Measurements from ENCODE around the gene IL17REL.

The IL17REL gene

DNA sequence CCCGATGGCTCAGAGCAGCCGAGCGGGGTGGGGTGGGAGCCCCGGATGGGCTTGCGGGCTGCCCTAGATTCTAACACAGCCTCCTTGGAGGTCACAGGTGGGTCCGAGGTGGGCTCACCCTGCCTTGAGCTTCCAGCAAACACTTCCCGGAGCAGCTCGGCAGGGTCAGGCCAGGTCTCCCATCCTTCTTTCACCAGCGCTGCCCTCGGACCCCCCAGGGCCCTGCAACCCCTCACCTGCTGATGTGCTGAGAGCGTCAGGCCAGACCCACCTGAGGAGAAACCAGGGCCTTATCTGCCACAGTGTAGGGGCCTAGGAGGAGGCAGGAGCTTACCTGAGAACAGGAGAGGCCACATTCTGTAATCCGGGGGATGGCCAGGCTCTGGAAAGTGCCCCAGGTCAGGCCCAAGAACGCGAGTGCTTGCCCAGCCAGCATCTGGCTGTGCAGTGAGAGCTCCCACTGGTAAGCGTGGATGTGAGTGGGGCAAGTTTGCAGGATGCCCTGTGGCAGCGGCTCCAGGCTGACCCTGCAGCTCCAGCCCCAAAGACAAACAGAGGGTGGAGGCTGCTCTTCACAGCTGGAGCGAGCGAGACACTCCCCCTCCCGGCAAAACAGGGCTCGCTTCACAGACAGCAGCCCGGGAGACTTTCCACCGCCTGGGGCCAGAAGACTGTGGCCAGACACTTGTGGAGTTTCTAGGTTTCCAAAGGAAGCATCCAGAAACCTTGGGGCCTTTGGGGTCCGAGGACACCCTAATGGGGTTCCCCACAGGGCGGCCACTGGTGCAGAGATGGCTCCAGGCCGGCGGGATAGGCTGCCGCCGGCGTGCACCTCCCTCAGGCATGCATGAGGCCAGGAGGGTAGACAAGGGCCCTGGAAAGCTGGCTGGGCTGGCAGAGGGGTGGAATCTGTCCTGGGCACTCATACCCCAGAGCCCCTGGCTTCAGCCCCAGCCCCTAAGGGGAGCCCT, at the start of gene IL17REL:
Gene IL17REL, minus strand, starts transcription at position 555 of the 971 bp plus-strand sequence. Its CDS starts 119 bp downstream, at position 436.
- DNase-seq, result no peak

DNA sequence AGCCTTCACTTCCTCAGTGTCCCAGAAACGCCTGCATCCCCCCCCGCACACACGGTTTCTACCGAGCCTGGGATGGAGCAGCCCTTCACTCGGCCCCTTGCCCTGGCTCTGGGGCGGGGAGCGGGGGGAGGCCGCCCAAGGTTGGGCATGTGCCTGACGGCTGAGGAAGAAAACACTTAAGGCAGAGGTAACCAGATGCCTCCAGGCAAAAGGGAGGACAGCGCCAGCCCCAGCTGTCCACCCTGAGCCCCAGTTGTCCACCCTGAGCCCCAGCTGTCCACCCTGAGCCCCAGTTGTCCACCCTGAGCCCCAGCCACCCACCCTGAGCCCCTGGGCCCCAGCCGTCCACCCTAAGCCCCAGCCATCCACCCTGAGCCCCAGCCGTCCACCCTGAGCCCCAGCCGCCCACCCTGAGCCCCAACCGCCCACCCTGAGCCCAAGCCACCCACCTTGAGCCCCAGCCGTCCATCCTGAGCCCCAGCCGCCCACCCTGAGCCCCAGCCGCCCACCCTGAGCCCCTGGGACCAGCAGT, 49.3 kb upstream of the IL17REL start:
- DNase-seq, result no peak

DNA sequence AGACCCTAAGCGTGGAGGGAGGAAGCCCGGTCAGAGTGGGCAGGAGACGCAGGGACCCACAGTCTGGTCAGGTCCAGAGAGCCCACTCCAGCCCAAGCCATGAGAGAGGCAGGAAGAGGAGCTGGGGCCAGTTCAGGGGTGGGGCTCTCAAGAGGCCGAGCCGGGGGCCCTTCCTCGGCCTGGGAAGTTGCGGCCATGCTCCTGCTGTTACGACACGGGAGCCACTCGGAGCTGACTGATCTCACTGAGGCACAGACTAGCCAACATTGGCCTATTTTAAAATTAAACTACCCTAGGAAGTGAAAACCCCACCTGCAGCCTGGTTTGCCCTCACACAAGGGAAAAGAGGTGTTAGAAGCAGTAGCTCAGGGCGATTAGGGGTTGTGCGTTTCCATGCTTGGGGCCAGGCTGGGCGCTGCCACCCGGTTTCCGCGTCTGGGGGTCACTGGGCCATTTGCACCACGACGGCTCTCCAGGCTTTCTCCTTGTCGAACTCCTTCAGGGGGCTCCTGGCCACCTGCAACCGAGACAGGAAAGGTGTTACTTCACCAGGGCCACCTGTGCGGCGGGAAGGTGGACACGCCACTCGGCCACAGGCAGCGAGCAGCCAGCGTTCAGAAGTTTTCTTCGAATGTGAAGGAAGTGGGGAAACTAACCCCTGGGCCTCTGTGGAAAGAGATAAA, 48.7 kb upstream of the IL17REL start:
- no peak for DNase-seq

DNA sequence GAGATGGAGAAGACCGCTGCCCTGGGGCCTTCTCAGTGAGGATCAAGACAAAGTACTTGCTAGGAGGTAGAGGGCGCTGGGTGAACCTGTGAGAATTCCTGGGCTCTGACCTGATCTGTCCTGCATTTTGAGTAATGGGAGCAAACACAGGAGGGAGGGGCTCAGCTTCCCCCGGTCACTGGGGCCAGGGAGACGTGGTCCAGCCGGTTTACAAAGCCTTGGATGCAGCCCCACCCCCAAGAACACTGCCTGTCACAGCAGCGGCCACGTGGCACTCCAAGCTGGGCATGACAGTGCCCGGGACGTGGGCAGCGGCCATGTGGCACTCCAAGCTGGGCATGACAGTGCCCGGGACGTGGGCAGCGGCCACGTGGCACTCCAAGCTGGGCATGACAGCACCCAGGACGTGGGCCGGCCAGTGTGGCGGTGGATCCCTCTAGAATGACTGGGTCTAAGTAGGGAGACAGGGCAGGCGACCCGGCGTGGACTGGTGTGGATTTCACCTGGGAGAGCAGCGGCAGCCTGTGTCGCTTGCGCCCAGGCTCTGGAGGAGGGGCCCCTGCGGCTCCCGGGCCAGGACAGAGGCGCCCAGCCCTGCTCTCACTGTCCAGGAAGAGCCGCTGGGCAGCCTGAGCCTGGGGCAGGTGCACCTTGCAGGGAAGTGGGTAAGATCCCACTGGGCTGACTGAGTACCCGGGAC, 48.0 kb upstream of the IL17REL start:
- no peak for DNase-seq

GRCh38 chr22:50059881-50060262, 47.3 kb upstream of the IL17REL start:
- DNase-seq, result no peak

- peak; percentile 31 for DNase-seq
These were observed 46.6 kb upstream of the IL17REL start for GRCh38 chr22:50058906-50059880.

DNA sequence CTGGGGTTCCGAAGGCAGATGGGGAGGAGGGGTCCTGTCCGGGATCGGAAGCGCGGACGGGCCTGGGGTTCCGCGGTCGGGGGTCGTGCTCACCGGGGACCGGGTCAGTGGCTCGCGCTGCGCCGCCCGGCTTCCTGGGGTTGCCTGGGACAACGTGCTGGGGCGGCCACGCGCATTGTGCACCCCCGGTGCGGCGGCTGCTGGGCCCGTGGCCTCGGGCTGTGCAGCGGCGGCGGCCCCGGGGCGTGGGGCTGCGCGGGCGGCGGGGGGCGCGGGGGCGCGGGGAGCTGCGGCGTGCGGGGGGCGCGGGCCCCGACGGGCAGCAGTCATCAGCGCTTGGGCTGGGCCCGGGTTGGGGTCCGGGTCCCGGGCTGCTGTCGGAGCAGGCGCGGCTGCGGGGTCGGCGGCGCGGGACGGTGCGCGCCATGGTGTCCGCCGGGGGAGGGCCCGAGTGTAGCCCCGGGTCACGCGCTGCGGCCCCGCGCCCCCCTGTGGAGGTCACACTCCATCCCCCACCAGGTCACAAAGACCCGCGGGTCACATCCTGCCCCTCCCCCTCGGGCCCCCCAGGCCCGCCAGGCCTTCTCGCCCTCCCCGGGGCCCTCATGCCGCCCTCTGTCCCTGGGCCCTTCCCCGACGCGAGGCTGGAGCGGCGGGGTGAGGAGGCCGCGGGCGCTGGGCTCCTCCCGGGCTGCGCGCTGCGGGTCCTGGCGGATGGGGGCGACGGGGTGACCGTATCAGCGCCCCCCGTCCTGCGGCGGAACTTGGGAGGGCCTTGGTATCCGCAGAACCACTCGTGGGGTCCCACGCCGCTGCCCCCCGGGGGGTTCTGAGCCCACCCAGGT, 45.7 kb upstream of the IL17REL start, which contains the start of gene TTLL8:
Gene TTLL8, minus strand, starts transcription at position 238 of the 845 bp plus-strand sequence.
- DNase-seq, result no peak

- DNase-seq, result no peak
These were observed 44.9 kb upstream of the IL17REL start for GRCh38 chr22:50057278-50058060.

- no peak for DNase-seq
These were observed 43.8 kb upstream of the IL17REL start for GRCh38 chr22:50056214-50056972.

DNA sequence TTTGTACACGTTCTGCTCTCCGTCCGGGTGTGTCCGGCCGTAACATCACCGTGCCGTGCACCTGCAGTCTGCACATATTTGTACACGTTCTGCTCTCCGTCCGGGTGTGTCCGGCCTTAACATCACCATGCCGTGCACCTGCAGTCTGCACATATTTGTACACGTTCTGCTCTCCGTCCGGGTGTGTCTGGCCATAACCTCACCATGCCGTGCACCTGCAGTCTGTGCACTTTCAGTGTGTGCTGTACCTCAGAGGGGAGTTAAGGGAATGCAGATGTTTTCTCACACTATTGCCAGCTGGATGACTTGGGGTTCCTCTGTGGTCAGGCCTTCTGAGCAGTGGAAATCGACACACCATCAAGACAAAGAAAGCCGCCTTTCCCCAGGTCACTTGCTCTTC, 41.3 kb upstream of the IL17REL start:
- no peak for DNase-seq

GRCh38 chr22:50051930-50052329, 39.4 kb upstream of the IL17REL start:
- DNase-seq, result no peak

- no peak for DNase-seq
These were observed 37.0 kb upstream of the IL17REL start for GRCh38 chr22:50049299-50050195.

GRCh38 chr22:50048836-50049235, 36.3 kb upstream of the IL17REL start:
- no peak for DNase-seq

- no peak for DNase-seq
These were observed 35.6 kb upstream of the IL17REL start for GRCh38 chr22:50048061-50048765.

GRCh38 chr22:50047346-50047745, 34.8 kb upstream of the IL17REL start:
- no peak for DNase-seq

- no peak for DNase-seq
These were observed 34.1 kb upstream of the IL17REL start for GRCh38 chr22:50046481-50047245.

DNA sequence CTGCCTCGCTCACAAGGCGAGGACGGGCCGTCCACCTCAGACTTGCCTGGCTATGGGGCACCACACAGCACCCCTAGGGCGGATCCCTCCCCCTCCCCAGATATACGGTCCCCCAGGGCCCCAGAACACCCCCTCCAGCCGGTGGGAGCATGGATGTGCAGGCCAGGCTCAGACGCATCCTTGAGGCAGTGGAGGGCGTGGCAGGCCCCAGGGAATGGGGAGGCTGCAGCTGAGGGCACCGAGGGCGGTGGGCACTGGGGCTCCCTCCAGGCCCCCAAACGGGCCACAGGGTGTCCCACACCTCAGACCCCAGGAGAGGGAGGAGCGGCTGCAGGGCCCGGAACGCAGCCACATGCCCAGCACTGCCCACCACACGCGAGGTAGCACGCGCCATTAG, 33.5 kb upstream of the IL17REL start:
- DNase-seq, result no peak
